Activated naive CD8-positive, alpha-beta T cell (primary cell): ENCODE data around the gene YOD1.
A peak's percentile ranks its signal among the peaks of the same experiment; 100 is the strongest.

Source experiments
- H3K27ac Mint-ChIP-seq: one replicate; pipeline ENCODE4 v1.8.0; 2021; ENCODE audit warnings: mixed read lengths
- H3K27me3 Mint-ChIP-seq: one replicate; pipeline ENCODE4 v1.8.0; 2021; ENCODE audit warnings: mixed read lengths
- H3K36me3 Mint-ChIP-seq: one replicate; pipeline ENCODE4 v1.8.0; 2021; ENCODE audit warnings: mixed read lengths
- H3K4me1 Mint-ChIP-seq: one replicate; pipeline ENCODE4 v1.8.0; 2021; ENCODE audit warnings: low read depth, mixed read lengths
- H3K4me3 Mint-ChIP-seq: one replicate; pipeline ENCODE4 v1.8.0; 2021; ENCODE audit warnings: mild to moderate bottlenecking, mixed read lengths
- H3K9me3 Mint-ChIP-seq: one replicate; pipeline ENCODE4 v1.8.0; 2021; ENCODE audit warnings: low read depth, mixed read lengths

YOD1 gene

GRCh38 chr1:207078578-207079132 is 27.6 kb upstream of the YOD1 start:
- H3K4me1 Mint-ChIP-seq, result peaks cover 1% of the 10 kb centered on the region
- no peaks in the 10 kb centered on the region for H3K9me3 Mint-ChIP-seq
- H3K27me3 Mint-ChIP-seq, result peaks cover 2% of the 10 kb centered on the region
- peaks cover 3% of the 10 kb centered on the region for H3K36me3 Mint-ChIP-seq
- no peak overlapping the region for H3K4me3 Mint-ChIP-seq
- H3K27ac Mint-ChIP-seq, result no peak overlapping the region

GRCh38 chr1:207077470-207078377 is 26.7 kb upstream of the YOD1 start:
- H3K9me3 Mint-ChIP-seq, result no peaks in the 10 kb centered on the region
- no peak overlapping the region for H3K27ac Mint-ChIP-seq
- peaks cover 3% of the 10 kb centered on the region for H3K36me3 Mint-ChIP-seq
- no peak overlapping the region for H3K4me3 Mint-ChIP-seq
- peaks cover 4% of the 10 kb centered on the region for H3K4me1 Mint-ChIP-seq
- no peaks in the 10 kb centered on the region for H3K27me3 Mint-ChIP-seq

DNA sequence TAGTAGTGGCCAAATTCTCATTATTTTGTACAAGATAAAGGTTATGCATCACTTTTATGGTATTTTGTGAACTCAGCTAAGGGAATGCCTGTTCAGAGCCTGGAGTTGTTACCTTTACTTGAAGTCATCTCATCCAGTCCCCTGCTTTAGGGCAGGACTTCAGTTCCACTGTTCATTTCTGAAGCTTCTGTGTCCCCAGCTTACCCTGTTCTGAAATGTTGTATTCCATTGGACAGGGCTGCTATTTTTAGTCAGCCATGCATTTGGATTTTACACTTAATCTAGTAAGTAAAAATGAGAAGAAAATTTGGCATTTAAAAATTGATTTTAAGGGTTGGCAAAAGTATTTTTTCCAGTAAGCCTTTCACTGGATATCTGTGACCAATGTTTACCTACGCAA is 26.0 kb upstream of the YOD1 start:
- Mint-ChIP-seq H3K36me3 (peaks cover 3% of the 10 kb centered on the region), H3K27ac (no peak overlapping the region), H3K4me3 (no peak overlapping the region), H3K9me3 (no peaks in the 10 kb centered on the region), H3K27me3 (no peaks in the 10 kb centered on the region), H3K4me1 (peaks cover 11% of the 10 kb centered on the region)

- peaks cover 18% of the 10 kb centered on the region for H3K4me1 Mint-ChIP-seq
- no peak overlapping the region for H3K27ac Mint-ChIP-seq
- no peaks in the 10 kb centered on the region for H3K27me3 Mint-ChIP-seq
- H3K9me3 Mint-ChIP-seq, result no peaks in the 10 kb centered on the region
- H3K36me3 Mint-ChIP-seq, result peaks cover 3% of the 10 kb centered on the region
- no peak overlapping the region for H3K4me3 Mint-ChIP-seq
Observed at GRCh38 chr1:207076181-207076955, 25.4 kb upstream of the YOD1 start.

- Mint-ChIP-seq H3K36me3 (peaks cover 3% of the 10 kb centered on the region), H3K4me3 (no peak overlapping the region), H3K27me3 (no peaks in the 10 kb centered on the region), H3K9me3 (no peaks in the 10 kb centered on the region), H3K4me1 (peaks cover 38% of the 10 kb centered on the region), H3K27ac (no peak overlapping the region)
Observed at GRCh38 chr1:207073906-207074820, 23.2 kb upstream of the YOD1 start.

- no peaks in the 10 kb centered on the region for H3K27me3 Mint-ChIP-seq
- no peak overlapping the region for H3K27ac Mint-ChIP-seq
- H3K4me3 Mint-ChIP-seq, result no peak overlapping the region
- no peaks in the 10 kb centered on the region for H3K9me3 Mint-ChIP-seq
- peaks cover 40% of the 10 kb centered on the region for H3K4me1 Mint-ChIP-seq
- peaks cover 3% of the 10 kb centered on the region for H3K36me3 Mint-ChIP-seq
Observed at GRCh38 chr1:207072233-207072632, 21.2 kb upstream of the YOD1 start.

DNA sequence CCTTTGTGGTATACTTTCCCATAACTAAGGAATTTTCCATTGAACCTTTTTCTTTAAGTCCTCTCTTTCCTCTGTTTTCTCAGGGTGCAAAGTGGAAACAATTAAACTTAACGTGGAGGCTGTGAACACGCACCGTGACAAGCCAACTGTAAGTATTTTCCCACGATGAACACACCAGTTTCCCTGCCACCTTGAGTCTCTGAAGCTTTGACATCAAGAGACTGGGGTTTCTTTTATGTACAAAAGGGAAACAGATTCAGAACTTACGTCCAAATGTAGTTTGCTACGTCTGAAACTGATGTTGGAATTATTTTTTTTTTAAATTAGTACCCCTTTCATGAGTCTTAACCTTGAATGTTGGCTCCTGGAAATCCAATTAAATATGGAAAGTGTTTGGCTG is 20.4 kb upstream of the YOD1 start:
- Mint-ChIP-seq H3K4me1 (peaks cover 40% of the 10 kb centered on the region), H3K9me3 (no peaks in the 10 kb centered on the region), H3K27me3 (no peaks in the 10 kb centered on the region), H3K4me3 (peak overlapping the region; percentile 52), H3K27ac (no peak overlapping the region), H3K36me3 (peaks cover 7% of the 10 kb centered on the region)

DNA sequence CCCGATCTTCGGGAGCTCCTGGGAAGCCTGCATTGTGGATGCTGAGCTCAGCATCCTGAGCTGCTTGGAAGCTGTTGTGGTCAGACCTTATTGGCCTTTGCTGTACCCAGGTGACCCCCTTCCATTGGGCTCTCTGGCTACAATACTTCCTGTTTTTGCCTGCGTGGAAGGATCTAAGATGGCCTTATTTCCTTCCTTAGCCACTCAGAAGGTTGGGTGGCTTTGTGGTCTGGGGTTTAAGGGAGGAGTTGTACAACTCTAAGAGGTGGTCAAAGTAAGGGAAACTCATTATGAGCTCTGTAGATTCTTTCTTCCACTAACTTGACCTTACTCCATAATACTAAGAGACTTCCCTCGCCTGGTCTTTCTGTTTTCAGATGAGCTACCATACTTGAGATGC is 19.8 kb upstream of the YOD1 start:
- peaks cover 40% of the 10 kb centered on the region for H3K4me1 Mint-ChIP-seq
- no peaks in the 10 kb centered on the region for H3K9me3 Mint-ChIP-seq
- H3K4me3 Mint-ChIP-seq, result peak overlapping the region; percentile 35
- no peaks in the 10 kb centered on the region for H3K27me3 Mint-ChIP-seq
- peaks cover 5% of the 10 kb centered on the region for H3K36me3 Mint-ChIP-seq
- peak overlapping the region; percentile 68 for H3K27ac Mint-ChIP-seq

DNA sequence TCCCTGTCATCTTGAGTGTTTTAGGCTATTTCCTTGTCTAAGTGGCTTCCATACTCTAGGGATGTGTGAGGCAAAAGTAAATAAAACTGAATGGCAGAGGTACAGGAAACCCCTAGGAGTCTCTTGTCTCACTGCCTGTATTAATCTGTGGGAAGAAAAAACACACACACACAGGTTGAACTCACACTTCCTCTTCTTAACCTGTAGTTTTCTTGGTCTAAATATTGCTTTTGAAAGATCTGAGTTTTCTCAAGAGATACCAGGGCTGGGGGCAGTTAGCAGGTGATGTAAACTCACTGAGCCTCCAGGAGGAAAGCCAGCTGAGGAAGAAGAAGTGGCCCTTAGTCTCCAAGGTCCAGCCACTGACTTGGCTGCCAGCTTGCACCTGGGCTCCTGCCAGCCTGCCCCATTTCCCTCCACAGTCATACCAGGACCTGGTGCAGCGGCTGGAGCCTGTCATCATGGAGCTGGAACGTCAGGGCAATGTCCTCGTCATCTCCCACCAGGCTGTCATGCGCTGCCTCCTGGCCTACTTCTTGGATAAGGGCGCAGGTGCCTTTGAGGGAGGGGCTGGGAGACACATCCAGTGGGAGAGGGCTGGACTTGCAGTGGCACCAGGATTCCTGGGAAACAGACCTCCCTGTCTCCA is 19.0 kb upstream of the YOD1 start:
- H3K27ac Mint-ChIP-seq, result no peak overlapping the region
- H3K36me3 Mint-ChIP-seq, result peaks cover 4% of the 10 kb centered on the region
- H3K4me3 Mint-ChIP-seq, result no peak overlapping the region
- peaks cover 40% of the 10 kb centered on the region for H3K4me1 Mint-ChIP-seq
- H3K9me3 Mint-ChIP-seq, result no peaks in the 10 kb centered on the region
- no peaks in the 10 kb centered on the region for H3K27me3 Mint-ChIP-seq

- peaks cover 40% of the 10 kb centered on the region for H3K4me1 Mint-ChIP-seq
- H3K27ac Mint-ChIP-seq, result peak overlapping the region; percentile 54
- no peak overlapping the region for H3K4me3 Mint-ChIP-seq
- peaks cover 6% of the 10 kb centered on the region for H3K36me3 Mint-ChIP-seq
- no peaks in the 10 kb centered on the region for H3K9me3 Mint-ChIP-seq
- H3K27me3 Mint-ChIP-seq, result no peaks in the 10 kb centered on the region
Observed at GRCh38 chr1:207069061-207069460, 18.1 kb upstream of the YOD1 start.

DNA sequence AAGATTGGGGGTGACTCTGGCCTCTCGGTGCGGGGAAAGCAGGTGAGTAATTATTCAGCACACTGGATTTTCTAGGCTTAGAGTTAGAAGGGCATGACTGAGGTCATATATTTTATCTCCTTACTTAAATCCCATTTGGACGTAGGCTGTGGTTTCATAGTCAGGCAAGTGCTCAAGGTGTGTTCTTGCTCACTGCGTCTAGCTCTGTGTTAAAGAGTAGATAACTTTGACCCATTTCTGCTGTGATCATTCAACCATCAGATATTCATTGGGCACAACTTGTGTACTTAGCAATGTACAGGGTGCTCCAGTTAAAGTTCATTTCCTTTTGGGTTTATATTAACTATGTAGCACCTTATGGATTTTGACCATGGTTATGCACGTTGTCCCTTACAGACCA is 16.7 kb upstream of the YOD1 start:
- H3K9me3 Mint-ChIP-seq, result no peaks in the 10 kb centered on the region
- H3K4me1 Mint-ChIP-seq, result peaks cover 36% of the 10 kb centered on the region
- H3K36me3 Mint-ChIP-seq, result peaks cover 15% of the 10 kb centered on the region
- no peaks in the 10 kb centered on the region for H3K27me3 Mint-ChIP-seq
- no peak overlapping the region for H3K4me3 Mint-ChIP-seq
- no peak overlapping the region for H3K27ac Mint-ChIP-seq

GRCh38 chr1:207067185-207067584 is 16.2 kb upstream of the YOD1 start:
- peaks cover 31% of the 10 kb centered on the region for H3K4me1 Mint-ChIP-seq
- H3K36me3 Mint-ChIP-seq, result peaks cover 18% of the 10 kb centered on the region
- no peak overlapping the region for H3K4me3 Mint-ChIP-seq
- no peaks in the 10 kb centered on the region for H3K9me3 Mint-ChIP-seq
- no peaks in the 10 kb centered on the region for H3K27me3 Mint-ChIP-seq
- H3K27ac Mint-ChIP-seq, result no peak overlapping the region

DNA sequence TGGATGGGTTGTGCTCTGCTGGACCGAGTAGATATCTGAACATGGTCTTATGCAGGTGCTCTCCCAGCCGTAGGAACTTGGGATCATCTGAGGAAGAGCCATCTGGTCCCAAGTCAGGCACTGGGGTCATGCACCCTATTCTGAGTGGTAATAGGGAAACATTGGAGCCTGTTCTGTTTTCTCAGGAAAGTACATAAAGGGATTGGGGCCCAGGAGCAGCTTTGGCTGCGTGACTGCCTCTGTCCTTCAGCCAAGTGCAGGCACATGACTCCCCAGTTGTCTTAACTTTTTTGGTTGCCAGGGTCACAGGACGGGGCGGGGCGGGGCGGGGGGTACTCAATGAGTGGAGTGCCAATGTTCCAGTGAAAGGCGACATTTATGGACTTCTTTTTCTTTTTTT is 13.6 kb upstream of the YOD1 start:
- Mint-ChIP-seq H3K9me3 (no peaks in the 10 kb centered on the region), H3K4me1 (peaks cover 7% of the 10 kb centered on the region), H3K27me3 (no peaks in the 10 kb centered on the region), H3K4me3 (no peak overlapping the region), H3K27ac (no peak overlapping the region), H3K36me3 (peaks cover 18% of the 10 kb centered on the region)

DNA sequence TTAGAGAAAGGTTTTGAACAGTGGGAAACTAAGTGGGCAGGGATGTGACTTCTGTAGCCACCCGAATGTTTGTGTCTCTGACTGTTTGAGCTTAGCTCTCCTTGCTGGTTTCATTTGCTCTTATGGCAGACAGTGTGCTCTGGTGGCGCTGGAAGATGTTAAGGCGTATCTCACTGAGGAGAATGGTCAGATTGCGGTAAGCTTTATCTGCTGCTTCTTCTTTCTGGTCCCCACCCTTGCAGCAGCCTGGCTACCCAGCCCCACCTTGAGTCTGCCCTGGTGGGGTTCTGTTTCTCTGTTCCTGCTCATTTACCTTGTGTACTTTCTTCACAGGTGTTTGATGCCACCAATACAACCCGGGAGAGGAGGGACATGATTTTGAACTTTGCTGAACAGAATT is 12.0 kb upstream of the YOD1 start:
- Mint-ChIP-seq H3K9me3 (no peaks in the 10 kb centered on the region), H3K4me1 (no peaks in the 10 kb centered on the region), H3K27ac (no peak overlapping the region), H3K4me3 (no peak overlapping the region), H3K27me3 (no peaks in the 10 kb centered on the region), H3K36me3 (peaks cover 18% of the 10 kb centered on the region)
